Camera-type eye (tissue), 1 donor: ENCODE data around the gene POSTN. TPM values are rescaled to one million over a fixed set of nuclear protein-coding genes. Genes with fewer than 3 reads are reported as not detected.

Source experiments
- total RNA-seq: library from RNA; depleted of rRNA; stranded (reverse); fragments of >200 nt; gene quantifications from one replicate; pipeline ENCODE4 v1.2.3, GENCODE V29; 2014

POSTN gene
- 575 TPM for total RNA-seq

GRCh38 chr13:37598597-37598996 lies at the start of gene POSTN:
TSS of gene POSTN (minus strand) at chr13:37598768. CDS start at chr13:37598726, 42 bp downstream.

